PFSK-1 (cell line): ENCODE results near the gene ATP6V1A.

Experiments used
- FOXP2 ChIP-seq: optimal IDR thresholded peaks from 2 replicates; pipeline ENCODE3; 2011; ENCODE audit warnings: borderline replicate concordance, control low read depth, inconsistent platforms; ENCODE audit not compliant: insufficient read depth; ENCODE audit errors: extremely low read length, extremely low read depth
- POLR2AphosphoS5 ChIP-seq: IDR thresholded peaks from 2 replicates; pipeline ENCODE4 v1.6.1; 2012; ENCODE audit warnings: low read depth, mild to moderate bottlenecking, control low read depth, low read length, moderate library complexity
- SIN3A ChIP-seq: IDR thresholded peaks from 2 replicates; pipeline ENCODE4 v1.6.1; 2012; ENCODE audit warnings: mild to moderate bottlenecking, low read length, moderate library complexity, borderline replicate concordance; ENCODE audit not compliant: insufficient read depth
- TAF1 ChIP-seq: IDR thresholded peaks from 2 replicates; pipeline ENCODE4 v1.6.1; 2012; ENCODE audit warnings: low read length, control low read depth, borderline replicate concordance; ENCODE audit not compliant: insufficient read depth
- TF ChIP-seq, protein P1 (sequence below), 2 experiments: IDR thresholded peaks; 2 replicates each; pipeline versions ENCODE4 v1.6.1 to v1.8.0; 2011 to 2012; ENCODE audit warnings: low read depth in 2 of 2, low read length in 2 of 2, control low read depth in 1 of 2, inconsistent platforms in 1 of 2, mild to moderate bottlenecking in 1 of 2, moderate library complexity in 1 of 2; ENCODE audit not compliant: insufficient read depth in 1 of 2

ATP6V1A gene

DNA sequence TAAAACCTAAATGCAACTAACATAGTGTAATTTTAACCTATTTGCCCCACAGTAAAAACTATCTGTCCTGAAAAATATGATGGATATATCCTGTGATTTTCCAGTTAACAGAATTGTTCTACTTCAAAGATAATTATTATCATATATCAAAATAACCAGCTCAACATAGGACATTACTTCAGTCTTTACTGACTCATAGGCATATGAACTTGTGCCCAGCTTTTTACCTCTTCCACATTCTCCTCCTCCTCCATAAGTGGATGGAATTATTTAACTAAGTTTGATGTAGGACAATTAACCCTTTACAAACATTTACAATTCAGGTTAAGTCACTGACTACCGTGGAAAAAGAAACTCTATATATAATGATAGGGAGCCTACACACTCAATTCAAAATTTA, 27.5 kb upstream of the ATP6V1A start:
- TF ChIP-seq FOXP2: no peak
- TF ChIP-seq SIN3A: no peak
- no peak for TF ChIP-seq TAF1
- TF ChIP-seq, protein P1, sequence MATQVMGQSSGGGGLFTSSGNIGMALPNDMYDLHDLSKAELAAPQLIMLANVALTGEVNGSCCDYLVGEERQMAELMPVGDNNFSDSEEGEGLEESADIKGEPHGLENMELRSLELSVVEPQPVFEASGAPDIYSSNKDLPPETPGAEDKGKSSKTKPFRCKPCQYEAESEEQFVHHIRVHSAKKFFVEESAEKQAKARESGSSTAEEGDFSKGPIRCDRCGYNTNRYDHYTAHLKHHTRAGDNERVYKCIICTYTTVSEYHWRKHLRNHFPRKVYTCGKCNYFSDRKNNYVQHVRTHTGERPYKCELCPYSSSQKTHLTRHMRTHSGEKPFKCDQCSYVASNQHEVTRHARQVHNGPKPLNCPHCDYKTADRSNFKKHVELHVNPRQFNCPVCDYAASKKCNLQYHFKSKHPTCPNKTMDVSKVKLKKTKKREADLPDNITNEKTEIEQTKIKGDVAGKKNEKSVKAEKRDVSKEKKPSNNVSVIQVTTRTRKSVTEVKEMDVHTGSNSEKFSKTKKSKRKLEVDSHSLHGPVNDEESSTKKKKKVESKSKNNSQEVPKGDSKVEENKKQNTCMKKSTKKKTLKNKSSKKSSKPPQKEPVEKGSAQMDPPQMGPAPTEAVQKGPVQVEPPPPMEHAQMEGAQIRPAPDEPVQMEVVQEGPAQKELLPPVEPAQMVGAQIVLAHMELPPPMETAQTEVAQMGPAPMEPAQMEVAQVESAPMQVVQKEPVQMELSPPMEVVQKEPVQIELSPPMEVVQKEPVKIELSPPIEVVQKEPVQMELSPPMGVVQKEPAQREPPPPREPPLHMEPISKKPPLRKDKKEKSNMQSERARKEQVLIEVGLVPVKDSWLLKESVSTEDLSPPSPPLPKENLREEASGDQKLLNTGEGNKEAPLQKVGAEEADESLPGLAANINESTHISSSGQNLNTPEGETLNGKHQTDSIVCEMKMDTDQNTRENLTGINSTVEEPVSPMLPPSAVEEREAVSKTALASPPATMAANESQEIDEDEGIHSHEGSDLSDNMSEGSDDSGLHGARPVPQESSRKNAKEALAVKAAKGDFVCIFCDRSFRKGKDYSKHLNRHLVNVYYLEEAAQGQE (IDR thresholded peaks at IDR 0.05; ENCODE audit: insufficient read depth in 1 of 2, low read depth in 2 of 2, low read length in 2 of 2): no peak
- TF ChIP-seq POLR2AphosphoS5: no peak

DNA sequence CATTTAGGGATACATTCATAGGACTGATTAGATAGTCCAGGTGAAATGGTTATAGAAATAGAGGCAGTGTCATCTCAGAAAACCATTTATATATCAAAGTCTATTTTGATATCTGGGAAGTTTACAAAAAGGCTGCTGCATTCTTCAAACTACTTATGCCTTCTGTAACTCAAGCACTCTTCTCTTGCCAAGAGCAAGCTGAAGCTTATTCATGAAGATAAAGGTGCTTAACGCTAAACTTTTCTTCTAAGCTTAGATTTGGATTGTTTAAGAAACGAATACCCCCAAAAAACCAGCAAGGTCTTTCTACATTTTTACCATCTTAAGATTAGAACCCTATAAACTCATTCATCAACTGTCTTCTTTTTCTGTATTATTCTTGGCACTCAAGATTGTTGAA, 27.1 kb upstream of the ATP6V1A start:
- no peak for TF ChIP-seq POLR2AphosphoS5
- TF ChIP-seq, protein P1 (IDR thresholded peaks at IDR 0.05; ENCODE audit: insufficient read depth in 1 of 2, low read depth in 2 of 2, low read length in 2 of 2): no peak
- TF ChIP-seq TAF1: no peak
- TF ChIP-seq FOXP2: no peak
- TF ChIP-seq SIN3A: no peak

DNA sequence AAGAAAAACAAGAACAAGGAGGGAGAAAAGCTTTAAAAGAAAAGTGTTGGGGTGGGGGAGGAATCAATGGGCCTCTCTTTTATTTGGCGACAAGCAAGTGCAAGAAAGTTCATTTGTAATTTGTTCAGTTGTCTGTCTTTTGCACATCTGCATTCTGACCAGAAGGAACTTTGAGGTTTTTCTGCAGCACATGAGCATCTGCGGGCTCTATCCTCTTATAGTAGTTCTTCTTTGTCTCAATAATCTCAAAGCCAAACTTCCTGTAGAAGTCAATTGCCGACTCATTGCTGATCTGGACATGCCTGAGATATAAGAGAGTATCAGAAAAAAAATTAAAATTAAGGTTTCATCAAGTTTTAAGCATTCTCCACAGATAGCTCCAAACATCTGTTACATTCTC, 25.2 kb upstream of the ATP6V1A start:
- TF ChIP-seq, protein P1 (IDR thresholded peaks at IDR 0.05; ENCODE audit: insufficient read depth in 1 of 2, low read depth in 2 of 2, low read length in 2 of 2): no peak
- TF ChIP-seq POLR2AphosphoS5: no peak
- TF ChIP-seq FOXP2: no peak
- no peak for TF ChIP-seq TAF1
- TF ChIP-seq SIN3A: no peak

DNA sequence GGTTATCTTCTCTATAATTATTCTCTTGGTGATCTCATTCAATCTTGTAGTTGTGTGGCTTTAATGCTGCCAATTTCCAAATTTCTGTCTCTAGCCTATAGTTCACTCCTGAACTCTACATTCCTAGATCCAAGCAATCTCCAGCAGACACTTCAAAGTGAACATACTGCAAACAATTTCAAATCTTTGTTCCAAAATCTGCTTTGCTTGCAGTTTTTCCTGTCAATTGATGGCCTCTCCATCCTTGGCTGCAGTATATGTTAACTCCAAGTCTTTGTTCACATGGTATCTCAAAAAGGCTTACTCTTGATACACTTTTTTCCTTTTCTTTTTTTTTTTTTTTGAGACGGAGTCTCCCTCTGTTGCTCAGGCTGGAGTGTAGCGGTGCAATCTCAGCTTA, 18.2 kb upstream of the ATP6V1A start:
- TF ChIP-seq SIN3A: no peak
- no peak for TF ChIP-seq FOXP2
- TF ChIP-seq, protein P1 (IDR thresholded peaks at IDR 0.05; ENCODE audit: insufficient read depth in 1 of 2, low read depth in 2 of 2, low read length in 2 of 2): no peak
- no peak for TF ChIP-seq TAF1
- no peak for TF ChIP-seq POLR2AphosphoS5

DNA sequence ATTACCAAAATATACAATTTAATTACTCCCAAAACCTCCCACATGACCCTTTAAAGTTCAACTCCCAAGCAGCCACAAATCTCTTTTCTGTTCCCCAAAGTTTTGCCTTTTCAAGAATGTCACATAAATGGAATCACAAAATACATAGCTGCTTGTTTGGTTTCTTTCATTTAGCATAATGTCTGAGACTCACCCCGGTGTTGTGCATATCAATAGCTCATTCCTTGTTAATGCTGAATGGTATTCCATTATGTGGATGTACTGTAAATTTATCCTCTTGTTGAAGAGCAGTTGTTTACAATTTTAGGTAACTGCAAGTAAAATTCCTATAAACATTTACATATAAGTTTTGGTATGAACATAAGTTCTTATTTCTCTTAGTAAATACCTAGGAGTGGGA, 16.3 kb upstream of the ATP6V1A start:
- TF ChIP-seq POLR2AphosphoS5: no peak
- TF ChIP-seq TAF1: no peak
- TF ChIP-seq SIN3A: no peak
- TF ChIP-seq, protein P1 (IDR thresholded peaks at IDR 0.05; ENCODE audit: insufficient read depth in 1 of 2, low read depth in 2 of 2, low read length in 2 of 2): no peak
- no peak for TF ChIP-seq FOXP2
